H1 (cell line): ENCODE data around the gene UBAP2L. TPM values are rescaled to one million over a fixed set of nuclear protein-coding genes. Genes with fewer than 3 reads are reported as not detected.

Experiments used
- CTCF ChIA-PET: fragments of 300-600 bp; sonication (Branson Sonifier 250); formaldehyde crosslinking; loops from one replicate; lab custom pipeline; 2021; ENCODE audit not compliant: partially characterized antibody; lab: Charles Lee
- POLR2A ChIA-PET: fragments of 300-600 bp; sonication (Branson Sonifier 250); formaldehyde crosslinking; loops from one replicate; lab custom pipeline; 2021; ENCODE audit warnings: inconsistent platforms; ENCODE audit not compliant: partially characterized antibody; lab: Charles Lee
- DNase-seq, 2 experiments: peaks; one replicate each; pipeline versions ENCODE4 v3.0.0 to v3.0.0-alpha.2; 2010 to 2022; ENCODE audit warnings: low spot score in 2 of 2, low read depth in 1 of 2, mixed read lengths in 1 of 2
- FAIRE-seq: peaks from 2 replicates; lab custom pipeline; 2011; peaks lifted over from hg19 to GRCh38; lab: Jason Lieb, UNC
- H2AFZ ChIP-seq: 2 replicates; pipeline ENCODE4 v1.8.1; 2012; ENCODE audit warnings: low read length, inconsistent platforms
- H2AK5ac ChIP-seq: 2 replicates; pipeline ENCODE4 v1.6.1; 2013; ENCODE audit warnings: low read depth, low read length
- H2BK120ac ChIP-seq: replicated peaks from 2 replicates; pipeline ENCODE3; 2013; ENCODE audit warnings: low read depth, low read length, inconsistent platforms
- H2BK12ac ChIP-seq: 2 replicates; pipeline ENCODE4 v1.6.1; 2013; ENCODE audit warnings: low read depth, low read length
- H2BK15ac ChIP-seq: 2 replicates; pipeline ENCODE4 v1.6.1; 2013; ENCODE audit warnings: low read length
- H2BK20ac ChIP-seq: 2 replicates; pipeline ENCODE4 v1.6.1; 2013; ENCODE audit warnings: low read length
- H2BK5ac ChIP-seq: 2 replicates; pipeline ENCODE4 v1.6.1; 2013; ENCODE audit warnings: low read depth, low read length
- H3K14ac ChIP-seq: 2 replicates; pipeline ENCODE4 v1.6.1; 2013; ENCODE audit warnings: inconsistent platforms; ENCODE audit not compliant: insufficient read length
- H3K18ac ChIP-seq: 2 replicates; pipeline ENCODE4 v1.6.1; 2013; ENCODE audit warnings: low read length; ENCODE audit errors: extremely low read depth
- H3K23ac ChIP-seq: 2 replicates; pipeline ENCODE4 v1.6.1; 2013; ENCODE audit warnings: inconsistent platforms; ENCODE audit not compliant: insufficient read length
- H3K23me2 ChIP-seq: 2 replicates; pipeline ENCODE4 v1.6.1; 2013; ENCODE audit warnings: low read depth, low read length
- H3K27ac ChIP-seq: 2 replicates; pipeline ENCODE4 v1.6.1; 2011; ENCODE audit warnings: low read depth, low read length, inconsistent platforms
- H3K27me3 ChIP-seq, 4 experiments: replicated peaks in 1 of 4; 1 replicate in 1 of 4; 2 replicates in 3 of 4; pipeline versions ENCODE4 v1.6.1 to v1.8.1; 2011 to 2013; ENCODE audit warnings: low read length in 3 of 4, mild to moderate bottlenecking in 3 of 4, inconsistent platforms in 2 of 4, mixed read lengths in 2 of 4, moderate library complexity in 1 of 4; ENCODE audit not compliant: control insufficient read depth in 3 of 4, insufficient read depth in 3 of 4; ENCODE audit errors: extremely low read depth in 1 of 4
- H3K36me3 ChIP-seq, 4 experiments: 2 replicates each; pipeline versions ENCODE4 v1.6.1 to v1.8.1; 2011 to 2013; ENCODE audit warnings: mild to moderate bottlenecking in 4 of 4, low read length in 3 of 4, moderate library complexity in 2 of 4, control low read depth in 1 of 4, inconsistent platforms in 1 of 4; ENCODE audit not compliant: insufficient read depth in 4 of 4, control insufficient read depth in 2 of 4
- H3K4ac ChIP-seq: replicated peaks from 2 replicates; pipeline ENCODE3; 2013; ENCODE audit warnings: low read length, low read depth, mixed read lengths, inconsistent platforms; ENCODE audit not compliant: insufficient read length
- H3K4me1 ChIP-seq, 4 experiments: replicated peaks in 1 of 4; 1 replicate in 1 of 4; 2 replicates in 3 of 4; pipeline versions ENCODE4 v1.6.1 to v1.8.1; 2011 to 2013; ENCODE audit warnings: low read length in 3 of 4, inconsistent platforms in 2 of 4, mixed read lengths in 1 of 4; ENCODE audit not compliant: insufficient read depth in 4 of 4, control insufficient read depth in 3 of 4
- H3K4me2 ChIP-seq, 2 experiments: 2 replicates each; pipeline versions ENCODE4 v1.6.1 to v1.8.1; 2011 to 2013; ENCODE audit warnings: low read depth in 2 of 2, low read length in 2 of 2, control low read depth in 1 of 2, inconsistent platforms in 1 of 2, mild to moderate bottlenecking in 1 of 2; ENCODE audit not compliant: insufficient read depth in 1 of 2
- H3K4me3 ChIP-seq, 4 experiments: fragments of 200-600, 300-600 bp in 1 of 4; sonication (generic), shearing (Covaris generic), sonication (Bioruptor Twin) in 1 of 4; 2 replicates each; pipeline versions ENCODE4 v1.5.1 to v1.8.1; 2011 to 2016; ENCODE audit warnings: low read length in 4 of 4, low read depth in 3 of 4, control low read depth in 2 of 4, inconsistent platforms in 2 of 4, mild to moderate bottlenecking in 2 of 4, mixed read lengths in 1 of 4, moderate library complexity in 1 of 4; ENCODE audit not compliant: insufficient read depth in 2 of 4; ENCODE audit errors: extremely low read depth in 1 of 4
- H3K56ac ChIP-seq: replicated peaks from 2 replicates; pipeline ENCODE3; 2013; ENCODE audit warnings: low read depth, mild to moderate bottlenecking, mixed read lengths, low read length, inconsistent platforms; ENCODE audit not compliant: insufficient read length
- H3K79me1 ChIP-seq: 2 replicates; pipeline ENCODE4 v1.6.1; 2013; ENCODE audit warnings: low read depth, low read length, control low read depth
- H3K79me2 ChIP-seq, 2 experiments: 2 replicates each; pipeline versions ENCODE4 v1.6.1 to v1.8.1; 2012 to 2013; ENCODE audit warnings: low read length in 2 of 2, mild to moderate bottlenecking in 2 of 2, inconsistent platforms in 1 of 2; ENCODE audit not compliant: insufficient read depth in 2 of 2, control insufficient read depth in 1 of 2
- H3K9ac ChIP-seq, 4 experiments: replicated peaks in 1 of 4; 1 replicate in 1 of 4; 2 replicates in 3 of 4; pipeline versions ENCODE4 v1.6.1 to v1.8.1; 2011 to 2013; ENCODE audit warnings: low read depth in 3 of 4, low read length in 3 of 4, control low read depth in 2 of 4, mild to moderate bottlenecking in 2 of 4, moderate library complexity in 2 of 4, inconsistent platforms in 1 of 4; ENCODE audit errors: extremely low read depth in 1 of 4
- H3K9me3 ChIP-seq, 2 experiments: 2 replicates each; pipeline versions ENCODE4 v1.6.1 to v1.8.1; 2012 to 2013; ENCODE audit warnings: mild to moderate bottlenecking in 2 of 2, moderate library complexity in 2 of 2, control low read depth in 1 of 2, inconsistent platforms in 1 of 2, low read depth in 1 of 2, low read length in 1 of 2, mixed read lengths in 1 of 2; ENCODE audit not compliant: insufficient read depth in 2 of 2
- H4K20me1 ChIP-seq, 2 experiments: replicated peaks in 1 of 2; 2 replicates each; pipeline versions ENCODE3 to v1.8.1; 2011 to 2013; ENCODE audit warnings: inconsistent platforms in 2 of 2, low read length in 2 of 2, mild to moderate bottlenecking in 1 of 2; ENCODE audit not compliant: insufficient read depth in 2 of 2, control insufficient read depth in 1 of 2
- H4K5ac ChIP-seq: 2 replicates; pipeline ENCODE4 v1.6.1; 2013; ENCODE audit warnings: low read length, low read depth, mixed read lengths, inconsistent platforms; ENCODE audit not compliant: insufficient read length
- H4K8ac ChIP-seq: 2 replicates; pipeline ENCODE4 v1.8.0; 2013; ENCODE audit warnings: mild to moderate bottlenecking, moderate library complexity, low read length, inconsistent platforms; ENCODE audit not compliant: insufficient read depth; ENCODE audit errors: extremely low read depth
- H4K91ac ChIP-seq: replicated peaks from 2 replicates; pipeline ENCODE3; 2013; ENCODE audit warnings: low read length, mixed read lengths, inconsistent platforms; ENCODE audit not compliant: insufficient read length
- CHD2 ChIP-seq: IDR thresholded peaks from 2 replicates; pipeline ENCODE4 v1.6.1; 2012; ENCODE audit warnings: low read length, improper control_type of control experiment
- GTF2F1 ChIP-seq: IDR thresholded peaks from 2 replicates; pipeline ENCODE4 v1.6.1; 2012; ENCODE audit warnings: low read depth, low read length, improper control_type of control experiment, borderline replicate concordance
- HDAC2 ChIP-seq, 2 experiments: fragments of 300-600 bp in 1 of 2; sonication (generic) in 1 of 2; IDR thresholded peaks; 2 replicates each; pipeline ENCODE4 v1.6.1; 2011 to 2012; ENCODE audit warnings: low read depth in 2 of 2, low read length in 2 of 2, mild to moderate bottlenecking in 2 of 2, moderate library complexity in 2 of 2, borderline replicate concordance in 1 of 2, inconsistent platforms in 1 of 2
- KDM5A ChIP-seq: fragments of 200-600 bp; IDR thresholded peaks from 2 replicates; pipeline ENCODE4 v1.7.1; 2012; ENCODE audit warnings: mild to moderate bottlenecking, low read length, inconsistent platforms, mixed read lengths
- SP4 ChIP-seq: IDR thresholded peaks from 2 replicates; pipeline ENCODE4 v1.6.1; 2012; ENCODE audit warnings: low read length, inconsistent platforms
- SUZ12 ChIP-seq: fragments of 200-600 bp; sonication (generic); IDR thresholded peaks from 2 replicates; pipeline ENCODE4 v1.6.1; 2012; ENCODE audit warnings: mild to moderate bottlenecking, inconsistent platforms, low read length, moderate library complexity, mixed read lengths
- TCF12 ChIP-seq: IDR thresholded peaks from 2 replicates; pipeline ENCODE4 v1.6.1; 2011; ENCODE audit warnings: low read depth, mild to moderate bottlenecking, low read length
- WGBS, 2 experiments: shearing (Covaris generic) in 1 of 2; methylation state at CpG; one replicate each; pipeline versions ENCODE4 v1.1.6 to v1.1.7; 2013 to 2015; ENCODE audit warnings: low lambda C conversion rate in 2 of 2, mixed read lengths in 2 of 2, inconsistent platforms in 1 of 2, low coverage in 1 of 2, missing lambda C conversion rate in 1 of 2; ENCODE audit not compliant: insufficient replicate concordance in 2 of 2, insufficient coverage in 1 of 2, insufficient read length in 1 of 2; ENCODE audit errors: extremely low coverage in 1 of 2, missing lambda C conversion rate in 1 of 2; 5-methylcytosine and 5-hydroxymethylcytosine counted together
- polyA plus RNA-seq, 7 experiments: library from polyadenylated mRNA; depleted of rRNA in 3 of 7; stranded (reverse) in 5 of 7; unstranded in 2 of 7; fragments of >200 nt in 5 of 7; fragments of 200-250 nt in 2 of 7; gene quantifications; 1 replicate in 5 of 7; 2 replicates in 1 of 7; 4 replicates in 1 of 7; pipeline versions ENCODE4 v1.2.1 to v1.2.3, GENCODE V29; 2011 to 2013; ENCODE audit warnings: missing spikeins in 2 of 7, mixed read lengths in 2 of 7
- total RNA-seq: library from RNA; stranded (reverse); fragmentation: NEBNext Ultra II Directional; extraction: Animal tissue kit (Norgen Biotek cat#: 25700); gene quantifications from 2 replicates; pipeline ENCODE4 v1.2.1, GENCODE V29; 2021

UBAP2L gene
- total and polyA plus RNA-seq, 2 of the 8 experiments (the other 6 are each of a cell fraction or from before 2014, with no cell fraction given) = 254 to 349 TPM

DNA sequence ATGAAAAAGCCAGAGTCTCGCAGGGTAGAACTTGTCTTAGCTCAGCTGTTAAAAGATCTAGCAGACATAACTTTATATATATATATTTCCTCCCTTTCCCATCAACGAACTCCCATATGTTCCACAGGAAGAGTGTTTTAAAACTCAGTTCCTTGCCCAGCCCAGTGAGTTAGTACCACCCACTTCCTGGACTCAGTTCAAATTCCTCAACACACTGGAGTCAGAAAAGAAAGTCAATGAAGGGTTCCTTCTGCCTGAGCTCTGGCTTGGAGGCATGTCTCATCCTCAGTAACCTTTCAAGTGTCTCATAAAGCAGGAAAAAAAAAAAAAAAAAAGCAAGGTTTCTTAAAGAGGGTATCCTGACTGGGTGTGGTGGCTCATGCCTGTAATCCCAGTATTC, 44.4 kb upstream of the UBAP2L start:
- H3K79me1 ChIP-seq = peaks cover 17% of the 10 kb centered on the region; the same call in 1 of the 2 replicates
- 91% methylated on average over 2 of the region's 2 CpGs; no CpG with 5 or more reads in 1 of the 2 experiments for whole genome bisulfite sequencing, 2 experiments
- no peak for TF ChIP-seq KDM5A
- no peak for TF ChIP-seq CHD2
- no peak for TF ChIP-seq SUZ12
- no peak for TF ChIP-seq SP4
- no peak for TF ChIP-seq HDAC2 (IDR thresholded peaks at IDR 0.05; ENCODE audit: borderline replicate concordance in 1 of 2, low read depth in 2 of 2, low read length in 2 of 2)
- no peak for TF ChIP-seq GTF2F1
- no peak for TF ChIP-seq TCF12

More for the DNA sequence above, 44.4 kb upstream of the UBAP2L start:
- no peak overlapping the region; a peak in 1 of 7 replicates for H3K9ac ChIP-seq
- no peak overlapping the region for H3K4me2 ChIP-seq
- H3K4ac ChIP-seq = no peak overlapping the region
- H2BK20ac ChIP-seq = no peak overlapping the region
- H2BK120ac ChIP-seq = no peak overlapping the region
- H2BK12ac ChIP-seq = no peak overlapping the region
- H3K23me2 ChIP-seq = no peaks in the 10 kb centered on the region
- H4K5ac ChIP-seq = no peak overlapping the region
- H3K9me3 ChIP-seq = no peaks in the 10 kb centered on the region
- H2AK5ac ChIP-seq = no peak overlapping the region
- peaks cover 20 to 50% (median 37%) of the 10 kb centered on the region in 4 experiments for H3K36me3 ChIP-seq
- no peak overlapping the region for H3K14ac ChIP-seq
- peaks cover 53 to 75% of the 10 kb centered on the region in 2 experiments for H3K79me2 ChIP-seq
- H3K23ac ChIP-seq = no peak overlapping the region
- H3K27ac ChIP-seq = no peak overlapping the region
- ChIA-PET CTCF (interaction anchor here (1.6 kb wide), 1 partner anchor 22 kb away, joined by 7 read pairs; no protein-coding TSS in a partner anchor), POLR2A (interaction anchor here (0.6 to 11.3 kb wide), 7 partner anchors 9 to 186 kb away, joined by 3 to 107 read pairs (median 3); partner anchors contain the start of genes NUP210L and UBAP2L)
- no peaks in the 10 kb centered on the region for H3K27me3 ChIP-seq
- no peak overlapping the region for H2AFZ ChIP-seq
- H3K4me3 ChIP-seq = no peak overlapping the region
- no peak overlapping the region for H3K18ac ChIP-seq
- no peak overlapping the region for H4K8ac ChIP-seq
- no peak overlapping the region for H3K56ac ChIP-seq
- no peak overlapping the region for H2BK5ac ChIP-seq
- FAIRE-seq (no peak), DNase-seq (no peak)
- H4K91ac ChIP-seq = no peak overlapping the region
- no peak overlapping the region for H2BK15ac ChIP-seq
- H4K20me1 ChIP-seq = peaks cover 27 to 39% of the 10 kb centered on the region in 2 experiments
- peaks cover 8 to 17% (median 13%) of the 10 kb centered on the region in 4 experiments; a peak in 6 of 7 replicates for H3K4me1 ChIP-seq
